ENCODE measurements around the gene ZNF697. TPM values are rescaled to one million over a fixed set of nuclear protein-coding genes. Genes with fewer than 3 reads are reported as not detected.
"Not testable (repeated sequence)": the region's sequence is repeated elsewhere in the genome, so short reads cannot be mapped to it uniquely, and the experiment has no call there.

Gene ZNF697
- total RNA-seq: 2.7 and 3.0 TPM in 2 replicates
- polyA plus RNA-seq (2012): 4.0 TPM

GRCh38 chr1:119647734-119648619, at the start of gene ZNF697:
Gene ZNF697 (minus strand): TSS chr1:119648266. CDS start chr1:119626100, 22,166 bp downstream.
- DNase-seq (ENCODE audit: low read depth): peak; percentile 98

GRCh38 chr1:119697598-119697997, 49.5 kb upstream of the ZNF697 start:
- no peak for DNase-seq (ENCODE audit: low read depth)

GRCh38 chr1:119696863-119697262, 48.8 kb upstream of the ZNF697 start:
- DNase-seq (ENCODE audit: low read depth): not testable (repeated sequence)

- no peak for DNase-seq (ENCODE audit: low read depth)
Observed at GRCh38 chr1:119689511-119689910, 41.4 kb upstream of the ZNF697 start.

- DNase-seq (ENCODE audit: low read depth): no peak
Observed at GRCh38 chr1:119688810-119689209, 40.7 kb upstream of the ZNF697 start.

- DNase-seq (ENCODE audit: low read depth): no peak
Observed at GRCh38 chr1:119687434-119688079, 39.5 kb upstream of the ZNF697 start.

- DNase-seq (ENCODE audit: low read depth): peak; percentile 10
Observed at GRCh38 chr1:119686661-119687060, 38.6 kb upstream of the ZNF697 start.

GRCh38 chr1:119683893-119684292, 35.8 kb upstream of the ZNF697 start:
- DNase-seq (ENCODE audit: low read depth): no peak

- no peak for DNase-seq (ENCODE audit: low read depth)
Observed at GRCh38 chr1:119682141-119682540, 34.1 kb upstream of the ZNF697 start.

GRCh38 chr1:119681560-119681959, 33.5 kb upstream of the ZNF697 start:
- DNase-seq (ENCODE audit: low read depth): no peak

GRCh38 chr1:119680723-119681122, 32.7 kb upstream of the ZNF697 start:
- DNase-seq (ENCODE audit: low read depth): no peak

- no peak for DNase-seq (ENCODE audit: low read depth)
Observed at GRCh38 chr1:119680193-119680592, 32.1 kb upstream of the ZNF697 start.

- no peak for DNase-seq (ENCODE audit: low read depth)
Observed at GRCh38 chr1:119679223-119679622, 31.2 kb upstream of the ZNF697 start.

GRCh38 chr1:119676571-119677206, 28.6 kb upstream of the ZNF697 start:
- no peak for DNase-seq (ENCODE audit: low read depth)

- peak; percentile 89 for DNase-seq (ENCODE audit: low read depth)
Observed at GRCh38 chr1:119675349-119676345, 27.6 kb upstream of the ZNF697 start.

- peak; percentile 52 for DNase-seq (ENCODE audit: low read depth)
Observed at GRCh38 chr1:119674835-119675289, 26.8 kb upstream of the ZNF697 start.

GRCh38 chr1:119674111-119674526, 26.1 kb upstream of the ZNF697 start:
- peak; percentile 9 for DNase-seq (ENCODE audit: low read depth)

GRCh38 chr1:119673171-119673940, 25.3 kb upstream of the ZNF697 start:
- DNase-seq (ENCODE audit: low read depth): peak; percentile 41

- no peak for DNase-seq (ENCODE audit: low read depth)
Observed at GRCh38 chr1:119670898-119671297, 22.8 kb upstream of the ZNF697 start.

- no peak for DNase-seq (ENCODE audit: low read depth)
Observed at GRCh38 chr1:119667173-119667572, 19.1 kb upstream of the ZNF697 start.

Data from myocyte (in vitro differentiated cells).